GM19023 (cell line): ENCODE measurements around the gene CYBB.
A peak's percentile ranks its signal among the peaks of the same experiment; 100 is the strongest.
"Not testable (repeated sequence)": the region's sequence is repeated elsewhere in the genome, so short reads cannot be mapped to it uniquely, and the experiment has no call there.

Experiments
- ATAC-seq: cut with Tn5 transposase; IDR thresholded peaks from one replicate; pipeline ENCODE4 v1.9.1; 2021; ENCODE audit warnings: mild to moderate bottlenecking, moderate library complexity; ENCODE audit not compliant: unreplicated experiment

Gene CYBB

GRCh38 chrX:37779857-37780256 is at the start of gene CYBB:
CYBB (plus strand) TSS chrX:37780059; CDS start chrX:37780078, 19 bp downstream.
- ATAC-seq = no peak

GRCh38 chrX:37745354-37745753 is 34.5 kb upstream of the CYBB start:
- peak; percentile 55 for ATAC-seq

GRCh38 chrX:37745835-37746217 is 34.0 kb upstream of the CYBB start:
- peak; percentile 31 for ATAC-seq

GRCh38 chrX:37746218-37746941 is 33.5 kb upstream of the CYBB start:
- peak; percentile 81 for ATAC-seq

GRCh38 chrX:37746951-37747350 is 32.9 kb upstream of the CYBB start:
- ATAC-seq = no peak

- ATAC-seq = no peak
These were observed 27.6 kb upstream of the CYBB start for GRCh38 chrX:37752281-37752680.

GRCh38 chrX:37752936-37753335 is 26.9 kb upstream of the CYBB start:
- ATAC-seq = no peak

GRCh38 chrX:37753384-37753783 is 26.5 kb upstream of the CYBB start:
- no peak for ATAC-seq

- ATAC-seq = no peak
These were observed 25.3 kb upstream of the CYBB start for GRCh38 chrX:37754516-37754915.

- peak; percentile 94 for ATAC-seq
These were observed 24.8 kb upstream of the CYBB start for GRCh38 chrX:37755025-37755424.

- ATAC-seq = no peak
These were observed 22.8 kb upstream of the CYBB start for GRCh38 chrX:37757082-37757481.

GRCh38 chrX:37759351-37759750 is 20.5 kb upstream of the CYBB start:
- ATAC-seq = no peak

- ATAC-seq = no peak
These were observed 19.9 kb upstream of the CYBB start for GRCh38 chrX:37759878-37760418.

- no peak for ATAC-seq
These were observed 16.5 kb upstream of the CYBB start for GRCh38 chrX:37763400-37763799.

- no peak for ATAC-seq
These were observed 14.4 kb upstream of the CYBB start for GRCh38 chrX:37765507-37765906.

GRCh38 chrX:37767430-37767829 is 12.4 kb upstream of the CYBB start:
- ATAC-seq = no peak

- not testable (repeated sequence) for ATAC-seq
These were observed 11.0 kb upstream of the CYBB start for GRCh38 chrX:37768866-37769265.

GRCh38 chrX:37776283-37776986 is 3.4 kb upstream of the CYBB start:
- ATAC-seq = peak; percentile 71

GRCh38 chrX:37776987-37777325 is 2.9 kb upstream of the CYBB start:
- ATAC-seq = peak; percentile 41

- no peak for ATAC-seq
These were observed 1.2 kb downstream of the CYBB start for GRCh38 chrX:37781081-37781480.

- no peak for ATAC-seq
These were observed 2.0 kb downstream of the CYBB start for GRCh38 chrX:37781814-37782213.

- ATAC-seq = no peak
These were observed 2.5 kb downstream of the CYBB start for GRCh38 chrX:37782359-37782758.
